ENCODE data around the gene FAM83C.

Gene FAM83C

GRCh38 chr20:35290887-35291417, 1.3 kb downstream of the FAM83C start:
- no peak overlapping the region for H3K27ac ChIP-seq
- TF ChIP-seq ZFX (IDR thresholded peaks at IDR 0.05) (no peak), CTCF (conservative IDR thresholded peaks at IDR 0.05) (no peak)

GRCh38 chr20:35290186-35290886, 1.9 kb downstream of the FAM83C start:
- H3K27ac ChIP-seq, result no peak overlapping the region
- TF ChIP-seq CTCF (conservative IDR thresholded peaks at IDR 0.05) (no peak), ZFX (IDR thresholded peaks at IDR 0.05) (no peak)

- no peak overlapping the region for H3K27ac ChIP-seq
- no peak for TF ChIP-seq CTCF (conservative IDR thresholded peaks at IDR 0.05)
- TF ChIP-seq ZFX (IDR thresholded peaks at IDR 0.05), result no peak
Measured at GRCh38 chr20:35288325-35289060, 3.7 kb downstream of the FAM83C start.

- H3K27ac ChIP-seq, result no peak overlapping the region
- TF ChIP-seq CTCF (conservative IDR thresholded peaks at IDR 0.05) (no peak), ZFX (IDR thresholded peaks at IDR 0.05) (no peak)
Measured at GRCh38 chr20:35287509-35288324, 4.5 kb downstream of the FAM83C start.

- no peak overlapping the region for H3K27ac ChIP-seq
Measured at GRCh38 chr20:35286899-35287508, 5.2 kb downstream of the FAM83C start.

More at GRCh38 chr20:35286899-35287508, 5.2 kb downstream of the FAM83C start:
- TF ChIP-seq CTCF (conservative IDR thresholded peaks at IDR 0.05), result no peak
- no peak for TF ChIP-seq ZFX (IDR thresholded peaks at IDR 0.05)
